BJ (cell line): Measurements from ENCODE around the gene PPM1D. TPM values are rescaled to one million over a fixed set of nuclear protein-coding genes. Genes with fewer than 3 reads are reported as not detected.
A peak's percentile ranks its signal among the peaks of the same experiment; 100 is the strongest.
"Not testable (repeated sequence)": the region's sequence is repeated elsewhere in the genome, so short reads cannot be mapped to it uniquely, and the experiment has no call there.

Experiments used
- CTCF ChIA-PET: fragments of 350-600 bp; formaldehyde crosslinking; extraction: SDS; loops from one replicate; lab custom pipeline; 2021; ENCODE audit warnings: antibody characterized with exemption, inconsistent platforms; lab: Yijun Ruan, JAX
- POLR2A ChIA-PET: fragments of 300-600 bp; sonication (Branson Sonifier 250); formaldehyde crosslinking; extraction: SDS; loops from one replicate; lab custom pipeline; 2021; ENCODE audit warnings: antibody characterized with exemption; lab: Charles Lee
- DNase-seq: peaks from one replicate; pipeline ENCODE4 v3.0.0-alpha.2; 2011; ENCODE audit warnings: low read depth
- H3K27me3 ChIP-seq: 2 replicates; pipeline ENCODE4 v1.6.0; 2011; ENCODE audit warnings: low read length; ENCODE audit not compliant: control insufficient read depth, insufficient read depth
- H3K36me3 ChIP-seq: 2 replicates; pipeline ENCODE4 v1.5.1; 2011; ENCODE audit warnings: low read length; ENCODE audit not compliant: control insufficient read depth, insufficient read depth
- H3K4me3 ChIP-seq: 2 replicates; pipeline ENCODE4 v1.5.1; 2011; ENCODE audit warnings: low read depth, mild to moderate bottlenecking, control low read depth, low read length
- polyA minus RNA-seq: library from RNA; depleted of rRNA, polyadenylated mRNA; stranded (reverse); fragments of >200 nt; gene quantifications from 2 replicates; pipeline ENCODE4 v1.2.3, GENCODE V29; 2011; rRNA and poly(A)+ RNA removed
- polyA plus RNA-seq: library from polyadenylated mRNA; depleted of rRNA; stranded (reverse); fragments of >200 nt; gene quantifications from 2 replicates; pipeline ENCODE4 v1.2.3, GENCODE V29; 2011; rRNA removed
- TF ChIP-seq, protein P1 (sequence below): IDR thresholded peaks from 2 replicates; pipeline ENCODE4 v1.5.1; 2011; ENCODE audit warnings: low read depth, mild to moderate bottlenecking, control low read depth, inconsistent platforms, low read length, moderate library complexity; ENCODE audit not compliant: insufficient read depth

Gene PPM1D
- polyA plus RNA-seq (4.2 and 7.4 TPM in 2 replicates), polyA minus RNA-seq (5.6 and 7.6 TPM in 2 replicates)

DNA sequence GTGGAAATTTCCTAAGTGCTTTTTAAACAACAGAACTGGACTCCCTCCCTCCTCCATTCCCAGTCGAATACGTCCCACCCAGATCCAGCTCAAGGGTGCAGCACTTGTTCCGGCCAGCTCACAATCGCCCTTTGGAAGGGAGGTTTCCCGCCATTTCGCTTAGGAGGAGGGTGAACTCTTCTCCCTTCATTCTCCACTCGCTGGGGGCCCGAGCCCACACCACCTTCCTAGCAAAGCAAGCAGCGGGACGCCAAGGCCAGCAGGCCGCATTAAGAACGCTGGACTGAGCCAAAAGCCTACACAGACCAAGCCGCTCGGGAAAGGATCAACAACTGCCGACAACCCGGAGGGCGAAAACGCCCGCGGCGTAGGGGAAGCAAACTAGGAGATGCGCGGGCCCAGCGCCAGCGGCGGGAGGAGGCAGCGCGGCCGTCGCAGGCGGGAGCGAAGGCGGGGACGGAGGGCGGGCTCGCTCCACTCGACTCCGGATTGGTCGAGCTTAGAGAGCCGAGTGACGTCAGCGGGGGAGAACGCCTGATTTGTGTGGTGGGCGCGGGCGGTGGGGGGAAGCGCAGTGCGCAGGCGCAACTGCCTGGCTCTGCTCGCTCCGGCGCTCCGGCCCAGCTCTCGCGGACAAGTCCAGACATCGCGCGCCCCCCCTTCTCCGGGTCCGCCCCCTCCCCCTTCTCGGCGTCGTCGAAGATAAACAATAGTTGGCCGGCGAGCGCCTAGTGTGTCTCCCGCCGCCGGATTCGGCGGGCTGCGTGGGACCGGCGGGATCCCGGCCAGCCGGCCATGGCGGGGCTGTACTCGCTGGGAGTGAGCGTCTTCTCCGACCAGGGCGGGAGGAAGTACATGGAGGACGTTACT is at the start of gene PPM1D:
PPM1D (plus strand) TSS at position 574 of the 870 bp plus-strand sequence; CDS start at position 796, 222 bp downstream.
- TF ChIP-seq, protein P1, sequence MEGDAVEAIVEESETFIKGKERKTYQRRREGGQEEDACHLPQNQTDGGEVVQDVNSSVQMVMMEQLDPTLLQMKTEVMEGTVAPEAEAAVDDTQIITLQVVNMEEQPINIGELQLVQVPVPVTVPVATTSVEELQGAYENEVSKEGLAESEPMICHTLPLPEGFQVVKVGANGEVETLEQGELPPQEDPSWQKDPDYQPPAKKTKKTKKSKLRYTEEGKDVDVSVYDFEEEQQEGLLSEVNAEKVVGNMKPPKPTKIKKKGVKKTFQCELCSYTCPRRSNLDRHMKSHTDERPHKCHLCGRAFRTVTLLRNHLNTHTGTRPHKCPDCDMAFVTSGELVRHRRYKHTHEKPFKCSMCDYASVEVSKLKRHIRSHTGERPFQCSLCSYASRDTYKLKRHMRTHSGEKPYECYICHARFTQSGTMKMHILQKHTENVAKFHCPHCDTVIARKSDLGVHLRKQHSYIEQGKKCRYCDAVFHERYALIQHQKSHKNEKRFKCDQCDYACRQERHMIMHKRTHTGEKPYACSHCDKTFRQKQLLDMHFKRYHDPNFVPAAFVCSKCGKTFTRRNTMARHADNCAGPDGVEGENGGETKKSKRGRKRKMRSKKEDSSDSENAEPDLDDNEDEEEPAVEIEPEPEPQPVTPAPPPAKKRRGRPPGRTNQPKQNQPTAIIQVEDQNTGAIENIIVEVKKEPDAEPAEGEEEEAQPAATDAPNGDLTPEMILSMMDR, result no peak
- CTCF ChIA-PET, result interaction anchor here (0.6 to 3.2 kb wide), 6 partner anchors 9 to 73 kb away, joined by 3 to 18 read pairs (median 4); no protein-coding TSS in a partner anchor
- peak within 1 kb of the TSS; percentile 68 for H3K4me3 ChIP-seq
- no peaks in the 10 kb centered on the region for H3K27me3 ChIP-seq
- peak; percentile 88 for DNase-seq
- H3K36me3 ChIP-seq, result no peaks in the 10 kb centered on the region
- POLR2A ChIA-PET, result interaction anchor here (0.6 to 1.2 kb wide), 4 partner anchors 9 to 508 kb away, joined by 3 to 4 read pairs (median 4); no protein-coding TSS in a partner anchor

DNA sequence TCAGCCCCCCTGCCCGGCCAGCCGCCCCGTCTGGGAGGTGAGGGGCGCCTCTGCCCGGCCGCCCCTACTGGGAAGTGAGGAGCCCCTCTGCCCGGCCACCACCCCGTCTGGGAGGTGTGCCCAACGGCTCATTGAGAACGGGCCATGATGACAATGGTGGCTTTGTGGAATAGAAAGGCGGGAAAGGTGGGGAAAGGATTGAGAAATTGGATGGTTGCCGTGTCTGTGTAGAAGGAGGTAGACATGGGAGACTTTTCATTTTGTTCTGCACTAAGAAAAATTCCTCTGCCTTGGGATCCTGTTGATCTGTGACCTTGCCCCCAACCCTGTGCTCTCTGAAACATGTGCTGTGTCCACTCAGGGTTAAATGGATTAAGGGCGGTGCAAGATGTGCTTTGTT is 47.7 kb upstream of the PPM1D start:
- H3K27me3 ChIP-seq, POLR2A ChIA-PET, H3K36me3 ChIP-seq, CTCF ChIA-PET, DNase-seq, H3K4me3 ChIP-seq: not testable (repeated sequence)

DNA sequence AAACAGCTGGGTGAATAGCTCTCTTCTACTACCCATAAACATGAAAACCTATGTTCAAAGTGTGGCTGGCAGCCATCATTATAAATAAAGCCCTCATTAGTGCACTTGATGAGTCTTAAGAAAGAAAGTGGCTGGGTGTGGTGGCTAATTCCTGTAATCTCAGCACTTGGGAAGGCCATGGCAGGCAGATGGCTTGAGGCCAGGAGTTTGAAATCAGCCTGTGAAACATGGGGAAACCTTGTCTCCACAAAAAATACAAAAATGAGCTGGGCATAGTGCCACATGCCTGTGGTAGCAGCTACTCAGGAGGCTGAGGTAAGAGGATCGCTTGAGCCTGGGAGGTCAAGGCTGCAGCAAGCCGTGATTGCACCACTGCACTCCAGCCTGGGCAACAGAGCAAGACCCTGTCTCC is 45.6 kb upstream of the PPM1D start:
- ChIA-PET POLR2A (interaction anchor here (0.6 kb wide), 1 partner anchor 58 kb away, joined by 9 read pairs; no protein-coding TSS in a partner anchor), CTCF (interaction anchor here (2.1 kb wide), 1 partner anchor 15 kb away, joined by 7 read pairs; no protein-coding TSS in a partner anchor)
- H3K36me3 ChIP-seq, result no peaks in the 10 kb centered on the region
- H3K27me3 ChIP-seq, result no peaks in the 10 kb centered on the region
- H3K4me3 ChIP-seq, result no peak overlapping the region
- peak; percentile 63 for DNase-seq
- TF ChIP-seq, protein P1, result no peak

DNA sequence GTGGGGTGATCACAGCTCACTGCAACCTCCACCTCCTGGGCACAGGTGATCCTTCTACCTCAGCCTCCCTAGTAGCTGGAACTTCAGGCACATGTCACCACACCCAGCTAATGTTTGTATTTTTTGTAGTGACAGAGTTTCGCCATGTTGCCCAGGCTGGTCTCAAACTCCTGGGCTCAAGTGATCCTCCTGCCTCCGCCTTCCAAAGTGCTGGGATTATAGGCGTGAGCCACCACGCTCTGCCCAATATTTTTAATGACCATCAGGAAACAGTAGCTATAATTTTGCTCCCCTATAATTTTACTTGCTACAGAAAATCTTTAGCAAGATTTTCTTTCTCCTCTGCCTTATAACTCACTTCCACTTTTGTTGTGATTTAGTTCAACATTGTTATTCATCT is 44.2 kb upstream of the PPM1D start:
- no peak for DNase-seq
- TF ChIP-seq, protein P1, result no peak
- no peak overlapping the region for H3K4me3 ChIP-seq
- no peaks in the 10 kb centered on the region for H3K36me3 ChIP-seq
- H3K27me3 ChIP-seq, result no peaks in the 10 kb centered on the region
- ChIA-PET POLR2A (interaction anchor here (0.6 kb wide), 1 partner anchor 12 kb away, joined by 12 read pairs; no protein-coding TSS in a partner anchor), CTCF (interaction anchor here (1.3 to 2.1 kb wide), 2 partner anchors 9 to 14 kb away, joined by 3 to 7 read pairs; no protein-coding TSS in a partner anchor)

DNA sequence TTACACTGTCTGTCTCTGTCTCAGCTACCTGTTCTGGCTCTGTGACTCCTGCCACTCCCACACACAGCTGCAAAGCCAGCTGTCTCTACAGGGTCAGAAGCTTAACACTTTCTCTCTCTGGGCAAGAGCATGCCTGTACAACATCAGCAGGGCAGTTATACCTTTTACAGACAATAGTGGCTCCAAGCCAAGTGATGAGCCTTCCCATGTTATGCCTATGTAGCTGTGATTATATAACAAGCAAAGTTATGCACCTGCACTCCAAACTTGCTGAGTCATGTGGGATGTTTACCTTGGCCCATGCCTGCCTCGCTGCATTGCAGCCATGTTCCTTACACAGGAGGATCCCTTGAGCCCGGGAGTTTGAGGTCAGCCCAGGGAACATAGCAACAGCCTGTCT is 42.2 kb upstream of the PPM1D start:
- ChIA-PET CTCF (interaction anchor here (0.8 to 5.0 kb wide), 2 partner anchors 12 to 83 kb away, joined by 3 to 24 read pairs; no protein-coding TSS in a partner anchor), POLR2A (no interaction called here)
- H3K36me3 ChIP-seq, result no peaks in the 10 kb centered on the region
- no peak overlapping the region for H3K4me3 ChIP-seq
- no peaks in the 10 kb centered on the region for H3K27me3 ChIP-seq
- DNase-seq, result no peak
- TF ChIP-seq, protein P1, result no peak
